ENCODE measurements around the gene ODF4.
"Not testable (repeated sequence)": the region's sequence is repeated elsewhere in the genome, so short reads cannot be mapped to it uniquely, and the experiment has no call there.

The ODF4 gene

DNA sequence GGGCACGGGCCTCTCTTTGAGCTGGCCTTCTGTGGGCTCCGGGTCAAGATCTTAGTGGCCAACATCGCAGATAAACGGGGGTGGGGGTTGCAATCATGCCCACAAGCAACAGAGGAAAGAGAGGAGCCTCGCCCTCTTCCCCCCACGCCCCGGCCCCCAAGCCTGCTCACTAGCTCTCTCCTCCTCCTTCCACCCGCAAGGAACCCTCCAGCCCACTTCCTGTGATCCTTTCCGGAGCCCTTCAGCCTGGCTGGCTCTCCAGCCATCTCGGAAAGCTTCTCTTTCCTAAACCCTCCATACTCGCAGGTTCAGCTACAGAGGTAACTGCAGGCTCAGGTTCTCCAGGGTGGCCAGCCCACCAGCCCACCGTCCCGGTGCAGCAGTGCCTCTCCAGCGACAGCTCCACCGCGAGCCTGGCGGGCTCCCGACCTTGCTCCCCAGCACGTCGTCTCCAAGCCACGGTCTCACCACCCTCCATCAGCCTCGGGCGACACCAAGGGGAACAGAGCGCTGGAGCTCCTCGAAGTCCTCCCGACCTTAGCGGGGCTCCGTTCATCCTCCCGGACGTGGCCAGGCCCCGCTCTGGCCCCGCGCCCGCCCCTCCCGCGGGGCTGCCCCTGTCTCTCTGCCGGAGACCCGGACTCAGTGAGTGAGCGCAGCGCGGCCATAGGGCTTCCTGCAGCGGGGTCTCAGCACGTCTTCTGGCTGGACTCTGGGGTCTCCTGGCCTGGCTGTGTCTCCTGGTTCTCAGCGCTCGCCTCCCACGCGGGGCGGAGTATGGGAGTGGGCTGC, 12.9 kb upstream of the ODF4 start:
- DNase-seq (ENCODE audit: low spot score), result no peak

GRCh38 chr17:8327303-8327649, 12.4 kb upstream of the ODF4 start:
- DNase-seq (ENCODE audit: low spot score), result no peak

DNA sequence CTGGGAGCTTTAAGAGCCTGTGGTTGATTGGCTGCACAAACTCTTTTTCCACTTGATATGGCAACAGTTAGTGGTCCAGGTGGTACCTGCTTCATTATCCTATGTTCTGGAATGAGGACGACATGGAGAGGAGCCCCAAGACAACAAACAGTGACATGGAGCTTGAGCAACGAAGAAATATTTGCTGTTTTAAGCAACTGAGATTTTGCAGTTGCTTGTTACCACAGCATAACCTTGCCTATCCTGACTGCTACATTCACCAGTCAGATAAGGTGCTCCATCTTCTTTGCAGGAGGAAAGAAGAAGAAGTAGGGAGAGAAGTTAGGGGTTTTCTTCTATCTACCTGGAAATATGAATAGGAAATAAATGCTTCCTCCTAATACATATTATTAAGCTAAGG, 7.5 kb upstream of the ODF4 start:
- DNase-seq (ENCODE audit: low spot score), result no peak

DNA sequence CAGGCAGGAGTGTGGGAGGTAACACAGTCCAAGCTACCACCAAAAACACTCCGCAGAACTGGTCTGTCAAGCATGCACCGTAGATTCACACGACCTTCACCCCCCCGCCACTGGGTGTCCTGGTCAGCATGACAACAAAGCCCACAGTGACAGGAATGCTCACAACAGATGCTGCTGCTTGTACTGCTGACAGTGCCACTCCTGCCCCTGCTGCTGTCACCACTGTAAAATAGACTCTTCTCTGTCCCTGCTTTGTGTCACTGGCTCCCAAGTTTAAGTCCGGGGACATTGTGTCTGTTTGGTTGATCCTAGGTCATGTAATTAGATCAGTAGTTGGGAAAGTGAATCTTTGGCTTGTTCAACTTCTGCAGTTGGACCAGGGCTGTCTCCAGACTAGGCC, 7.0 kb upstream of the ODF4 start:
- DNase-seq (ENCODE audit: low spot score), result peak; percentile 38

DNA sequence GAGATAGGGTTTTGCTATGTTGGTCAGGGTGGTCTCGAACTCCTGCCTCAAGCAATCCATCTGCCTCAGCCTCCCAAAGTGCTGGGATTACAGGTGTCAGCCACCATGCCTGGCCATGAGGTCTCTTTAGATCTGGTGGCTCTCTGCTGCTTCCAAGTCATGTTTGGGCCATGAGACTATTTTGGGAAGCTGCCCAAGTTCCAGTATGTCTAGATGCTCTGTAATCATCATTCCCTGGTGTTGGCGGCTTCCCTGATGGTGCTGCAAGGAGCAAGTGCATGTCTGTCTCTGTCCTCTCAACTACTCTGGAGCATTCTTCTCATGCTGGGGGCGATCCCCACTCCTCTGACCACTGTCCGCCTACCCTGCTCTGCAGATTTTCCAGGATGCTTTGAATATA, 6.4 kb upstream of the ODF4 start:
- no peak for DNase-seq (ENCODE audit: low spot score)

- DNase-seq (ENCODE audit: low spot score), result no peak
These were observed 1.6 kb upstream of the ODF4 start for GRCh38 chr17:8337802-8338752.

DNA sequence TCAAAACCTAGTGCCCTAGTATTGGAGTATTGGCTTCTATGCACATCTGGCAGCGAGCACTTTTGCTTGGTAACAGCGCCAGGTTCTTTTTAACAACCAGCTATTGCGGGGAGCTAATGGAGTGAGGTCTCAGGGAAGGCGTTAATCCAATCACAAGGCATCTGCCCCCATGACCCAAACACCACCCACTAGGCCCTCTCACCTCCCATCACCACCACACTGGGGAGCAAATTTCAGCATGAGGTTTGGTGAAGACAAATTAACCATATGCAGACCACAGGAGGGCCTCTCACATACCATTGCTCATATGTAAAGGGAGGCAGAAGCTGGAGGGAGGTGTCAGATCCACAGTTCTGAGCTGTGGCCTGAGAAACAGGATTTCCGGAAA, 893 bp upstream of the ODF4 start:
- no peak for DNase-seq (ENCODE audit: low spot score)

- DNase-seq (ENCODE audit: low spot score), result no peak
These were observed 1.8 kb downstream of the ODF4 start for GRCh38 chr17:8341456-8341855.

- DNase-seq (ENCODE audit: low spot score), result no peak
These were observed 5.5 kb downstream of the ODF4 start for GRCh38 chr17:8345052-8345690.

- DNase-seq (ENCODE audit: low spot score), result no peak
These were observed 6.5 kb downstream of the ODF4 start for GRCh38 chr17:8345951-8346665.

DNA sequence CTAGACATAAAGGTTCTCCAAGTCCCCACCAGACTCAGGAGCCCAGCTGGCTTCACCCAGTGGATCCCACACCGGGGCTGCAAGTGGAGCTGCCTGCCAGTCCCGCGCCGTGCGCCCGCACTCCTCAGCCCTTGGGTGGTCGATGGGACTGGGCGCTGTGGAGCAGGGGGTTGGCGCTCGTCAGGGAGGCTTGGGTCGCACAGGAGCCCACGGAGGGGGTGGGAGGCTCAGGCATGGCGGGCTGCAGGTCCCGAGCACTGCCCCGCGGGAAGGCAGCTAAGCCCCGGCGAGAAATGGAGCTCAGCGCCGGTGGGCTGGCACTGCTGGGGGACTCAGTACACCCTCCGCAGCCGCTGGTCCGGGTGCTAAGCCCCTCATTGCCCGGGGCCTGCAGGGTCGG, 7.4 kb downstream of the ODF4 start:
- not testable (repeated sequence) for DNase-seq (ENCODE audit: low spot score)

DNA sequence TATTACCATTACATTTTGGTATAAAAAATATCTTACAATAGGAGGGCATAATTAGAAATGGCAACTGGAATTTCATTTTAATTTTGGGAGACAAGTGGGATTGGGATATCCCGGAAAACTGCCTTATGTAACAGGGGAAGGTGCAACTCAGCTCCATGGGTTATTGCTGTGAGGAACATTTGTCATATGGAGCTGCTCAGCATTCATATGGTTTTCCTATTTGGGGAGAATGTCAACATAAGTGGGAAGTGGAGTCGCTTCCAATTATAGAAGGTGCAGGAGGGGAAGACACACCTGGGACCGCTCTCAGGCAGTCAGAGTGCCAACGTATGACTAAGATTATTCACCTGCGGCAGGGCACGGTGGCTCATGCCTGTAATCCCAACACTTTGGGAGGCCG, 10.7 kb downstream of the ODF4 start:
- no peak for DNase-seq (ENCODE audit: low spot score)

- DNase-seq (ENCODE audit: low spot score), result no peak
These were observed 14.1 kb downstream of the ODF4 start for GRCh38 chr17:8353736-8354135.

GRCh38 chr17:8354236-8354635, 14.6 kb downstream of the ODF4 start:
- no peak for DNase-seq (ENCODE audit: low spot score)

DNA sequence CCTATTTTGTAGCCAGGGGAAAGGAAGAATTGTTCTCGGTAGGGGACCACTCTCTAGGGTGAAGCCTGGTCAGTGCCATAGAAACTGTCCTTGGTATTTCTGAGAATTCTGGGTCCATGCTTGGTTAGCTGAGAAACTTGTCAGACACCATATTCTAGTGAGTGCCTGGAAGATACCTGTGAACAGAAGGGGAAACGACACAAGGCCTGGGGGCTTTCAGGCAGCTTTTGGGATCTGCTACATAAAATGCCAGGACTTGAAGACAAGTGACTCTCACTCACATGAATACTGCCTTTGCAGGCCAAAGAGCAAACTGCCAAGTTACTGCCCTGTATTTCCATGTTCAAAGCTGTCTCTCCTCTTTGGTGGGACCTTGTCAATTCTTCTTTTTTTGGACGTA, 18.3 kb downstream of the ODF4 start:
- no peak for DNase-seq (ENCODE audit: low spot score)

- no peak for DNase-seq (ENCODE audit: low spot score)
These were observed 20.1 kb downstream of the ODF4 start for GRCh38 chr17:8359769-8360168.

- DNase-seq (ENCODE audit: low spot score), result no peak
These were observed 20.6 kb downstream of the ODF4 start for GRCh38 chr17:8360260-8360659.

DNA sequence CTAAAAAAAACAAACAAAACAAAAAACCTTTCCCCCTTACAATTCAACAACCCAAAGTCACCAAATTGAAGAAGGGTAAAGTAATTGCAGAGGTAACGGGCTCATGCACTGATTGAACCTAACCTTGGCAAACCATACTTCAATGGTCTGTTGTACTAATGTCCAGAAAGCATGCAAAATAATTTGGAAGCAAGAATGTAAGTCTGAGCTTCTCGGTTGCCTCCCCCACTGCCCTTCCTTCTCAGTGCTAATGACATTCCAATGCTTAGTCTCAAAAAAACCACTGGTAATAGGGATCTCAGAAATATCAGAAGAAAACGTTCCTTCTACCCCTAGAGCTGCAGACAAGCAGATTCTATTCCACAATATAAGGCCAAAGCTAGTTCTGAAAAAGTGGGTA, 21.1 kb downstream of the ODF4 start:
- no peak for DNase-seq (ENCODE audit: low spot score)

DNA sequence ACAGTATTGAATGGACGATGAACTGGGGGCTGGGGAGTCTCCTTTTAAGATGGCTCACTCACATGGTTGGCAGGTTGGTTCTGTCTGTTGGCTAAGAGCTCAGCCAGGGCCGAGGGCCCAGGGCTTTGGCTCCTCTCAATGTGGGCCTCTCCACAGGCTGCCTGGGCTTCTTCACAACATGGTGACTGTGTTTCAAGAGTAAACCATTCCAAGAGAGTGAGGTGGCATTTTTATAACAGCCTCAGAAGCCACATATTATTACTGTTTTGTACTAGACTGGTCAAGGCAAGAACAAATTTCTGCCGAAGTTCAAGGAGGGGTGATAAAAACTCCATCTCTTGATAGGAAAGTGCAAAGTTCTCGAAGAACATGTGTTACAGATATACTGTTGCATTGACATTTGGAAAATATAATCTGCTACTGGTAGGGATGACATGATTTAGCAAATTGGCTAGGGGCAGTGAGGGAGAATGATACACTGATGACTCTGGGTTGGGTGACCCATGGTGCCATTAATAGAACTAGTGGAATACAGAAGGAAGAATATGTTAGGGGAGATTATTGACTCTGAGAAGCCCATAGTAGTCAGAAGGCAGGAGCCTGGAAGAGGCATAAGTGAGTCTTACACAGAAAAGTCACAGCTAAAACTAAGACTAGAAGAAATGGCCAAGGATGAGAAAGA, 23.2 kb downstream of the ODF4 start:
- no peak for DNase-seq (ENCODE audit: low spot score)

GRCh38 chr17:8365143-8365542, 25.5 kb downstream of the ODF4 start:
- no peak for DNase-seq (ENCODE audit: low spot score)

GRCh38 chr17:8366231-8366630, 26.6 kb downstream of the ODF4 start:
- DNase-seq (ENCODE audit: low spot score), result no peak

GRCh38 chr17:8368193-8368592, 28.6 kb downstream of the ODF4 start:
- no peak for DNase-seq (ENCODE audit: low spot score)

Measured in SW480 (cell line).